Fibroblast of skin of left biceps (primary cell): ENCODE data around the gene STX1B.
"Not testable (repeated sequence)": the region's sequence is repeated elsewhere in the genome, so short reads cannot be mapped to it uniquely, and the experiment has no call there.

Experiments
- DNase-seq, 2 experiments: peaks; one replicate each; pipeline ENCODE4 v3.0.0-alpha.2; 2013; ENCODE audit warnings: low read depth in 2 of 2

STX1B gene

GRCh38 chr16:31010585-31011325, at the start of gene STX1B:
Gene STX1B, minus strand, starts transcription at chr16:31010638. Its CDS starts 242 bp downstream, at chr16:31010396.
- no peak for DNase-seq

GRCh38 chr16:31055613-31056012, 45.2 kb upstream of the STX1B start:
- no peak for DNase-seq

- peak; percentile 48 to 50 for DNase-seq
These were observed 41.7 kb upstream of the STX1B start for GRCh38 chr16:31052114-31052513.

- DNase-seq, result no peak
These were observed 40.0 kb upstream of the STX1B start for GRCh38 chr16:31050280-31051030.

- DNase-seq, result no peak
These were observed 33.6 kb upstream of the STX1B start for GRCh38 chr16:31043898-31044481.

GRCh38 chr16:31043352-31043751, 32.9 kb upstream of the STX1B start:
- DNase-seq, result no peak

- no peak for DNase-seq
These were observed 32.4 kb upstream of the STX1B start for GRCh38 chr16:31042866-31043265.

GRCh38 chr16:31038993-31039392, 28.6 kb upstream of the STX1B start:
- no peak for DNase-seq

- DNase-seq, result no peak
These were observed 26.3 kb upstream of the STX1B start for GRCh38 chr16:31036691-31037090.

- DNase-seq, result peak in 1 of 2 experiments; percentile 24
These were observed 23.5 kb upstream of the STX1B start for GRCh38 chr16:31033709-31034492.

- DNase-seq, result peak; percentile 90 to 93
These were observed 22.6 kb upstream of the STX1B start, which contains the start of gene STX4 for GRCh38 chr16:31032736-31033708. Gene STX4, plus strand, starts transcription at chr16:31033558. Its CDS starts 248 bp downstream, at chr16:31033806.

- no peak for DNase-seq
These were observed 20.8 kb upstream of the STX1B start for GRCh38 chr16:31031276-31031675.

- no peak for DNase-seq
These were observed 18.8 kb upstream of the STX1B start for GRCh38 chr16:31029272-31029671.

GRCh38 chr16:31025339-31025738, 14.9 kb upstream of the STX1B start:
- DNase-seq, result no peak

- DNase-seq, result no peak
These were observed 13.3 kb upstream of the STX1B start for GRCh38 chr16:31023627-31024226.

- DNase-seq, result no peak
These were observed 12.8 kb upstream of the STX1B start for GRCh38 chr16:31023252-31023602.

GRCh38 chr16:31022544-31023251, 12.3 kb upstream of the STX1B start:
- no peak for DNase-seq

GRCh38 chr16:31020536-31020935, 10.1 kb upstream of the STX1B start:
- no peak for DNase-seq

- DNase-seq, result not testable (repeated sequence)
These were observed 7.3 kb upstream of the STX1B start for GRCh38 chr16:31017756-31018155.

GRCh38 chr16:31016018-31016417, 5.6 kb upstream of the STX1B start:
- no peak for DNase-seq
